HFFc6 (cell line): Measurements from ENCODE around the gene ABCA5. TPM values are rescaled to one million over a fixed set of nuclear protein-coding genes. Genes with fewer than 3 reads are reported as not detected.

Source experiments
- DNase-seq: peaks from one replicate; pipeline ENCODE4 v3.0.0-alpha.2; 2018
- H3K27ac Mint-ChIP-seq: 2 replicates; pipeline ENCODE4 v1.8.0; 2020; ENCODE audit warnings: mild to moderate bottlenecking, mixed read lengths
- H3K27me3 Mint-ChIP-seq: 2 replicates; pipeline ENCODE4 v1.8.0; 2021; ENCODE audit warnings: mild to moderate bottlenecking, moderate library complexity, mixed read lengths; ENCODE audit not compliant: insufficient read depth
- H3K36me3 Mint-ChIP-seq: 2 replicates; pipeline ENCODE4 v1.8.0; 2021; ENCODE audit warnings: low read depth, mixed read lengths
- H3K4me1 Mint-ChIP-seq: 2 replicates; pipeline ENCODE4 v1.8.0; 2020; ENCODE audit warnings: low read depth, mixed read lengths
- H3K4me3 Mint-ChIP-seq: 2 replicates; pipeline ENCODE4 v1.8.0; 2020; ENCODE audit warnings: mild to moderate bottlenecking, moderate library complexity, mixed read lengths
- H3K9me3 Mint-ChIP-seq: 2 replicates; pipeline ENCODE4 v1.8.0; 2020; ENCODE audit warnings: mild to moderate bottlenecking, mixed read lengths
- CTCF ChIP-seq: fragments of 200-600 bp; sonication (generic); IDR thresholded peaks from 2 replicates; pipeline ENCODE4 v1.5.0; 2021; ENCODE audit warnings: antibody characterized with exemption, mild to moderate bottlenecking
- total RNA-seq, 6 experiments: library from RNA; stranded (reverse); fragmentation: NEBNext Ultra II Directional; extraction: Animal tissue kit (Norgen Biotek cat#: 25700); gene quantifications; 2 replicates in 1 of 6; 3 replicates in 5 of 6; pipeline ENCODE4 v1.2.3, GENCODE V29; 2021

The ABCA5 gene
- total RNA-seq, 6 experiments from 2014 or later, result 4.7 to 8.5 (median 5.3) TPM

GRCh38 chr17:69231521-69231920, 95.4 kb downstream of the ABCA5 start:
- H3K4me1 Mint-ChIP-seq, result no peaks in the 10 kb centered on the region
- H3K27me3 Mint-ChIP-seq, result no peaks in the 10 kb centered on the region
- no peaks in the 10 kb centered on the region for H3K36me3 Mint-ChIP-seq
- no peak overlapping the region for H3K27ac Mint-ChIP-seq
- H3K4me3 Mint-ChIP-seq, result no peak overlapping the region
- no peak for TF ChIP-seq CTCF
- no peaks in the 10 kb centered on the region for H3K9me3 Mint-ChIP-seq
- no peak for DNase-seq

- no peaks in the 10 kb centered on the region for H3K4me1 Mint-ChIP-seq
- H3K36me3 Mint-ChIP-seq, result no peaks in the 10 kb centered on the region
- H3K27me3 Mint-ChIP-seq, result no peaks in the 10 kb centered on the region
- no peak for DNase-seq
- no peaks in the 10 kb centered on the region for H3K9me3 Mint-ChIP-seq
- H3K27ac Mint-ChIP-seq, result no peak overlapping the region
- H3K4me3 Mint-ChIP-seq, result no peak overlapping the region
- no peak for TF ChIP-seq CTCF
Observed at GRCh38 chr17:69230939-69231338, 96.0 kb downstream of the ABCA5 start.

- Mint-ChIP-seq H3K9me3 (no peaks in the 10 kb centered on the region), H3K27me3 (no peaks in the 10 kb centered on the region), H3K4me1 (no peaks in the 10 kb centered on the region), H3K27ac (no peak within 1 kb of the TSS), H3K36me3 (no peaks in the 10 kb centered on the region), H3K4me3 (no peak within 1 kb of the TSS)
- no peak for TF ChIP-seq CTCF
- no peak for DNase-seq
Observed at GRCh38 chr17:69228576-69228975, 98.4 kb downstream of the ABCA5 start, which contains the start of gene ABCA10. ABCA10 (minus strand) TSS chr17:69228824; CDS start chr17:69225358, 3,466 bp downstream.

- Mint-ChIP-seq H3K4me1 (no peaks in the 10 kb centered on the region), H3K36me3 (no peaks in the 10 kb centered on the region), H3K27me3 (no peaks in the 10 kb centered on the region), H3K4me3 (no peak overlapping the region), H3K27ac (no peak overlapping the region), H3K9me3 (no peaks in the 10 kb centered on the region)
- TF ChIP-seq CTCF, result no peak
- no peak for DNase-seq
Observed at GRCh38 chr17:69228018-69228417, 98.9 kb downstream of the ABCA5 start.

- Mint-ChIP-seq H3K27ac (no peak overlapping the region), H3K4me1 (no peaks in the 10 kb centered on the region), H3K4me3 (no peak overlapping the region), H3K9me3 (no peaks in the 10 kb centered on the region), H3K27me3 (no peaks in the 10 kb centered on the region), H3K36me3 (no peaks in the 10 kb centered on the region)
- no peak for DNase-seq
- no peak for TF ChIP-seq CTCF
Observed at GRCh38 chr17:69227541-69227940, 99.4 kb downstream of the ABCA5 start.

- Mint-ChIP-seq H3K27me3 (peaks cover 2% of the 10 kb centered on the region; the same call in 1 of the 2 replicates), H3K36me3 (no peaks in the 10 kb centered on the region), H3K27ac (no peak overlapping the region), H3K4me3 (no peak overlapping the region), H3K4me1 (no peaks in the 10 kb centered on the region), H3K9me3 (no peaks in the 10 kb centered on the region)
- DNase-seq, result no peak
- TF ChIP-seq CTCF, result no peak
Observed at GRCh38 chr17:69223809-69224208, 103.1 kb downstream of the ABCA5 start.
